ENCODE results near the gene TPSAB1.
"Not testable (repeated sequence)": the region's sequence is repeated elsewhere in the genome, so short reads cannot be mapped to it uniquely, and the experiment has no call there.

Gene TPSAB1

DNA sequence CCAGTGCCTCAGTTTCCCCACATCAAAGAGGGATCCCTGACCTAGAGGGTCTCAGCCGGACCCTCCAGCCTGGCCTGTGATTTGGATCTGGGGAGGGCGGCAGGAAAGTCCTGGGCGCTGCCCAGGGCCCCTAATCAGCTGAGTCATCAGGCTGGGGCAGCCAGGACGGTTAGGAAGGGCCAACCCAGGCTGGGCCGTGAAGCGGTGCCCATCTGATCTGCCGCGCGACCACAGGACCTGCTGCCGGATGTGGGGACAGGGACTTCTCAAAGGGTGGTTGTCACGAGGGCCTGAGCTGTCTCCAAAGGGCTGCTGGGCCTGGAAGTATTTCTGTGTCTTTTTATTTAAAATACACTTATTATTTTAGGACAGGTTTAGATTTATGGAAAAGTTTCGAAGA is 4.4 kb downstream of the TPSAB1 start:
- TF ChIP-seq FOXP2 (optimal IDR thresholded peaks at IDR 0.05; ENCODE audit: borderline replicate concordance, extremely low read depth, extremely low read length, insufficient read depth) (no peak), SIN3A (IDR thresholded peaks at IDR 0.05; ENCODE audit: borderline replicate concordance, insufficient read depth, low read length) (no peak), POLR2AphosphoS5 (IDR thresholded peaks at IDR 0.05; ENCODE audit: low read depth, low read length) (no peak), TAF1 (IDR thresholded peaks at IDR 0.05; ENCODE audit: borderline replicate concordance, insufficient read depth, low read length) (no peak)
- TF ChIP-seq, protein P1, sequence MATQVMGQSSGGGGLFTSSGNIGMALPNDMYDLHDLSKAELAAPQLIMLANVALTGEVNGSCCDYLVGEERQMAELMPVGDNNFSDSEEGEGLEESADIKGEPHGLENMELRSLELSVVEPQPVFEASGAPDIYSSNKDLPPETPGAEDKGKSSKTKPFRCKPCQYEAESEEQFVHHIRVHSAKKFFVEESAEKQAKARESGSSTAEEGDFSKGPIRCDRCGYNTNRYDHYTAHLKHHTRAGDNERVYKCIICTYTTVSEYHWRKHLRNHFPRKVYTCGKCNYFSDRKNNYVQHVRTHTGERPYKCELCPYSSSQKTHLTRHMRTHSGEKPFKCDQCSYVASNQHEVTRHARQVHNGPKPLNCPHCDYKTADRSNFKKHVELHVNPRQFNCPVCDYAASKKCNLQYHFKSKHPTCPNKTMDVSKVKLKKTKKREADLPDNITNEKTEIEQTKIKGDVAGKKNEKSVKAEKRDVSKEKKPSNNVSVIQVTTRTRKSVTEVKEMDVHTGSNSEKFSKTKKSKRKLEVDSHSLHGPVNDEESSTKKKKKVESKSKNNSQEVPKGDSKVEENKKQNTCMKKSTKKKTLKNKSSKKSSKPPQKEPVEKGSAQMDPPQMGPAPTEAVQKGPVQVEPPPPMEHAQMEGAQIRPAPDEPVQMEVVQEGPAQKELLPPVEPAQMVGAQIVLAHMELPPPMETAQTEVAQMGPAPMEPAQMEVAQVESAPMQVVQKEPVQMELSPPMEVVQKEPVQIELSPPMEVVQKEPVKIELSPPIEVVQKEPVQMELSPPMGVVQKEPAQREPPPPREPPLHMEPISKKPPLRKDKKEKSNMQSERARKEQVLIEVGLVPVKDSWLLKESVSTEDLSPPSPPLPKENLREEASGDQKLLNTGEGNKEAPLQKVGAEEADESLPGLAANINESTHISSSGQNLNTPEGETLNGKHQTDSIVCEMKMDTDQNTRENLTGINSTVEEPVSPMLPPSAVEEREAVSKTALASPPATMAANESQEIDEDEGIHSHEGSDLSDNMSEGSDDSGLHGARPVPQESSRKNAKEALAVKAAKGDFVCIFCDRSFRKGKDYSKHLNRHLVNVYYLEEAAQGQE (IDR thresholded peaks at IDR 0.05; ENCODE audit: insufficient read depth in 1 of 2, low read depth in 2 of 2, low read length in 2 of 2), result no peak

GRCh38 chr16:1245452-1246020 is 5.0 kb downstream of the TPSAB1 start:
- TF ChIP-seq FOXP2 (optimal IDR thresholded peaks at IDR 0.05; ENCODE audit: borderline replicate concordance, extremely low read depth, extremely low read length, insufficient read depth), result no peak
- TF ChIP-seq TAF1 (IDR thresholded peaks at IDR 0.05; ENCODE audit: borderline replicate concordance, insufficient read depth, low read length), result no peak
- TF ChIP-seq POLR2AphosphoS5 (IDR thresholded peaks at IDR 0.05; ENCODE audit: low read depth, low read length), result no peak
- TF ChIP-seq SIN3A (IDR thresholded peaks at IDR 0.05; ENCODE audit: borderline replicate concordance, insufficient read depth, low read length), result no peak
- TF ChIP-seq, protein P1 (IDR thresholded peaks at IDR 0.05; ENCODE audit: insufficient read depth in 1 of 2, low read depth in 2 of 2, low read length in 2 of 2), result no peak

DNA sequence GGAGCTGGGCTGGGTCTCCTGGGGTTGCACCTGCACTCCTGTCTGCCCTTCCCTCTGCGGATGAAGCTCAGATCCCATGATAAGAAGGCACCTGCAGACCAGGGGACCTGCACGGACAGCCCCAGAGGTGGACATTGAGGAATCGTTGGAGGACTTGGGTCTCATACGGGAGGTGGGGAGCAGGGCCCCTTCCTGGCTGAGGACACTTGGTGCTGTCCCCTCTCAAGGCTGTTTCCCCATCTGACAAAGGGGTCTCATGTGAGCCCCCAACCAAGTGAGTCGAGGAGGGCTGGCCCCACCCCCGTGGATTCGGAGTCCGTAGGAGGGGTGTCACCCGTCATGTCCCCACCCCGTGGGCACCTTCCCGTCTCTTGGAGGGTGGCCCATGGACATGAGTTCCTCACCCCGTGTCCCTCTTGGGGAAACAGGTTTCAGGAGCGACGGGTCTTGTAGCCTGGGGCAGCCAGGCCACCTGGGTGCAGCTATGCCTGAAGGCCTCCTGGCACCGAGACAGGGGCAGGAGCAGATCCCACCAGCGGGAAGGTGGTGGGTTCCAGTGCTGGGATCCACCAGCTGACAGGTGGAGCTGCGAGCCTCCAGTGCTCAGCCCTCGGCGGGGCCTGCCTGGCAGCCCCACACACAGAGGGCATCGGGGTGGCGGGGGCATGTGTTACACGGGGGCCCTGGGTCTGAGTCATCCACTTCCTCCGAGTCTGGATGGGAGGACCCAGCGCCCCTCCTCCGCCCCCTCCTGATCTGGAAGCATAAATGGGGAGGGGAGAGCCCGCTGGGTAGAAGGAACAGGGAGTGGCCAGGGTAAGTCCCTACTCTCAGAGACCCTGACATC is 15.0 kb downstream of the TPSAB1 start, which contains the start of gene TPSD1:
TSS of gene TPSD1 (plus strand) at position 794 of the 847 bp plus-strand sequence. CDS start 212 bp downstream, outside the sequence.
- not testable (repeated sequence) for TF ChIP-seq POLR2AphosphoS5 (IDR thresholded peaks at IDR 0.05; ENCODE audit: low read depth, low read length); SIN3A (IDR thresholded peaks at IDR 0.05; ENCODE audit: borderline replicate concordance, insufficient read depth, low read length)
- TF ChIP-seq, protein P1 (IDR thresholded peaks at IDR 0.05; ENCODE audit: insufficient read depth in 1 of 2, low read depth in 2 of 2, low read length in 2 of 2), result not testable (repeated sequence)

GRCh38 chr16:1256874-1257322 is 16.4 kb downstream of the TPSAB1 start:
- TF ChIP-seq, protein P1 (IDR thresholded peaks at IDR 0.05; ENCODE audit: insufficient read depth in 1 of 2, low read depth in 2 of 2, low read length in 2 of 2), result no peak
- TF ChIP-seq POLR2AphosphoS5 (IDR thresholded peaks at IDR 0.05; ENCODE audit: low read depth, low read length) (no peak), TAF1 (IDR thresholded peaks at IDR 0.05; ENCODE audit: borderline replicate concordance, insufficient read depth, low read length) (no peak), SIN3A (IDR thresholded peaks at IDR 0.05; ENCODE audit: borderline replicate concordance, insufficient read depth, low read length) (no peak), FOXP2 (optimal IDR thresholded peaks at IDR 0.05; ENCODE audit: borderline replicate concordance, extremely low read depth, extremely low read length, insufficient read depth) (no peak)

All from PFSK-1 (cell line).